NCI-H1092 (cell line): ENCODE data around the gene CEBPG.

Experiments used
- DNase-seq: peaks from one replicate; lab custom pipeline; 2025; lab: John Stamatoyannopoulos, UW

CEBPG gene

GRCh38 chr19:33405553-33406461, 32.3 kb downstream of the CEBPG start:
- DNase-seq = no peak

DNA sequence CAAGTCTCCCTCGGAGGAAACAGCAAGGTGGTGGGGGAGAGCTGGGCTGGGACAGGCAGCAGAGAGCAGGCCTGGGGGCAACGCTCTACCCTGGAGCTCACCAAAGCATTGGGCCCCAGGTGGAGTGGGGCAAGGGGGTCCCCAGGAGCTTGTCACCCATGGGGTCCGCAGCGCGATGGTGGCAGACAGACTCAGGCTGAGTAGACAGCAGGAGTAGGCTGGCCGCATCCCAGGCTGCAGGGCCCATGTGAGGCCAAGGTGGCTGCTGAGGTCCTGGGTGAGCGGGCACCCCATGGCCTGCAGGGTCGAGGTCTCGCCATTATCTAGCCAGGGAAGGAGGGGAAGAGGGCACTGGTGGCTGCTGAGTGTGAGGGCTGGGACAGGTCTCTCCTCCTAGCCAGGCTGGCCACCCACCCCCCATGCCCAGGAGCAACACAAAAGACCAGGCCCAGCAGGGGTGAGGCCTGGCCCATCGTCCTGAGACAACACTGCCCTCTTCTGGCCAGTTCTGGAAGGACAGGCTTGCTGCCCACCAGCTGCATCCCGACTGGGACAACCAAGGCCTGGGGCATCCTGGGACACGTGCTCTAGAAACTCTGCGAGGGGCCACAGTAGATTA, 33.1 kb downstream of the CEBPG start:
- no peak for DNase-seq

DNA sequence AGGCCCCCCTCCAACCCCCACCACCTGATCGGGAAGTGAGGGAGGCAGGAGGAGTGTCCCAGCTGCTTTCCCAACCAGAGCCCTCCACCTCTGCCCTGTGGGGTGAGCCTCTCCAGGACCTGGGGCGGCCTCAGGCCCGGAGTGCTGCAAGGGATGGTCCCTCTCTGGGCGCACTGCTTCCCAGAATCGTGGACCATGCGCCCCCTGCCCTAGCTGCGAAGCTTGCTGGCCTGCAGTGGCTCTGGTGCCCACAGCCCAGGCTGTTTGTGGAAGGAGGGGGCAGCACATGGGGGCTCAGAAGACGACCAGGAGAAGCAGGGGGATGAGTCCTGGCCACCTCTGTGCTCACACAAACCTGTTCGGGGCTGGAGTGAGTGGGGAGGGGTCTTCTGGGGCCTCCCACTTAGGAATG, 33.6 kb downstream of the CEBPG start:
- DNase-seq = no peak

DNA sequence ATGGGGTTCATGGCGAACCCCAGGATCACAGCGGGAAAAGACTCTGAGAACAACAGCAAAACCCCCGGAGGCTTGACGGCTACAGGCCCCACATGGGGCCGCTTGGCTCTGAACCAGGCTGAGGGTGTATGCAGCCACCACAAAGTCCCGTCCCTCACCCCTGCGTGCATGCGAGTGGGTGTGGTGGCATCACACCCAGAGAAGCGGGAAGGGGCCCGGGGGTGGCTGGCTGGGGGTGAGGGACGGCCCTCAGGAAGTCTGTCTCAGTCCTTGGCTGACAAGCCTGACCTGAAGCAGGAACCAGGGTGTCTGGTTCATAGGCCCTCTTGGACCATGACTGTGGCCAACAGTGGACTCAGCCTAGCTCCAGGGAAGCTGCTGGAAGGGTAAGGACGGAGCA, 34.2 kb downstream of the CEBPG start:
- no peak for DNase-seq

DNA sequence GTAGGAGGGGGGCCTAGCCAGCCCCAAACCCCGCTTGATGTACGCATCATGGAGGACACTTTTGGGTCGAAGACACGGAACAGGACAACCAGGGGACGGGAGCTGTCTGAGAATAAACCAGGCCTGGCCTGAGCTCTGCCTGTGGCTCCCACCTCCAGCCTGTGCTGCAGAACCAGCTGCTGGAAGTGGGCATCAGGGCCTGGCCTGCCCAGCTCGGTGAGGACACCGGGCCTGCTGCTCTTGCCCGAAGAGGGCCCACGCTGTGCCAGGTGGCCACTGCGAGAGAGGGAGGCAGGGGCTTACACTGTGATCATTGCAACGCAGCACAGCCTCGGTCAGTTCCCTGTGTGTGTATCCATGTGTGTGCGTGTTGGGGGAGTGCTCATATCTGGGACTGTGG, 34.6 kb downstream of the CEBPG start:
- no peak for DNase-seq

- DNase-seq = no peak
Observed at GRCh38 chr19:33408538-33409434, 35.3 kb downstream of the CEBPG start.

DNA sequence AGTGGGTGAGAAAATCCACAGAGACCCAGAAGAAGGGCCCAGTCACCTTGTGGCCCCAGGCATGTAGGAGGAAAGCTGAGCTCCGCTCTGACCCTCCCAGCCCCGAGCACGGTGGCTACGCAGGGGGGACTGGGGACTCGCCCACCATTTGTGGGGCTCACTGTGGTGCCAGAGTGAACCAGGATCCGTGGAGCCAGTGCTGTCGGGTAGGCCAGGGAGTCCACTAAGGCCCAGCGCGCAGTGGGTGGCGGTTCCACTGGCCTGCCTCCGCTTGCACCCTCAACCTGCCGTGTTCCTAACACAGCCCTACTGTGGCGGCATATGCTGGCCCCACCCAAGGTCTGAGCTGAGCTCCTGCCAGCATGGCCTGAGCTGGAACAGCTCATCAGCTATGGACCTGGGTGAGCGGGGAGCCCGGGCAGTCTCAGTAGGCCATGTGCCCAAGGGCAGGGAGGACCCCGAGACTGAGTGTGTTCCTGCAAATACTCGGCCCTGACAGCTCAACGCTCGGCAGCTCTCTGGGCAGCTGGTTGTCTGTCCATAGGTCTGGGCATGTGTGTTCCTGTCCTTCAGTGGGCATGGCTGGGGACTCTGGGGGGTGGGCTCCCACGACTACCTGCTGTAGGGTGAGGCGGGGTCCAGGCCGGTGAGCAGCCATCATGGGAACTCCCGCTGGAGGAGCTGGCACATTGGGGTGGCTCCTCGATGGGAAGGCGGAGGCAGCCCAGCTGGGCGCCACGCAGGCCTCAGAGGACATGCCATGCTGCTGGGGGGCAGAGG, 36.6 kb downstream of the CEBPG start:
- no peak for DNase-seq

DNA sequence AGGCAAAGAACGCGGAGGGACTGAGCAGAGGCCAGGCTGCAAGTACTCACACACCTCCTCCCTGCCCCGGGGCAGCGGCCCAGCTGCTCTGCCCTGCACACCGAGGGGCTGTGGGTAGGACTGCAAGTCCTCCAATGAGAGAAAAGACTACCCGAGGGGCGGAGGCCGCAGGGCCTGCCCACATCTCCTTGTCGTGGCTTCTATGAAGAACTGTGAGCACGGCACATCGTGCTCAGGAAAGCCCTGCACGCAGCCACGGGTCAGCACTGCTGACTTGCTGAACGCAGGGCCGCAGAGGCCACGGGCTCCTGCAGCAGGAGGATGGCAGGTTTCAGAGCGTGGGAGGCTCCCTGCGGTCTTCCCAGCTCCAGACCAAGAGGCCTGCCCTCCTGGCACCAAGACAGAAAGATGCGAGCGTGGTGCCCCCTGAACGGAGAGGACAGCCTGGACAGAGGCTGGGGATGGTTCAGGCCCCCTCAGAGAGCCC, 37.4 kb downstream of the CEBPG start:
- no peak for DNase-seq

DNA sequence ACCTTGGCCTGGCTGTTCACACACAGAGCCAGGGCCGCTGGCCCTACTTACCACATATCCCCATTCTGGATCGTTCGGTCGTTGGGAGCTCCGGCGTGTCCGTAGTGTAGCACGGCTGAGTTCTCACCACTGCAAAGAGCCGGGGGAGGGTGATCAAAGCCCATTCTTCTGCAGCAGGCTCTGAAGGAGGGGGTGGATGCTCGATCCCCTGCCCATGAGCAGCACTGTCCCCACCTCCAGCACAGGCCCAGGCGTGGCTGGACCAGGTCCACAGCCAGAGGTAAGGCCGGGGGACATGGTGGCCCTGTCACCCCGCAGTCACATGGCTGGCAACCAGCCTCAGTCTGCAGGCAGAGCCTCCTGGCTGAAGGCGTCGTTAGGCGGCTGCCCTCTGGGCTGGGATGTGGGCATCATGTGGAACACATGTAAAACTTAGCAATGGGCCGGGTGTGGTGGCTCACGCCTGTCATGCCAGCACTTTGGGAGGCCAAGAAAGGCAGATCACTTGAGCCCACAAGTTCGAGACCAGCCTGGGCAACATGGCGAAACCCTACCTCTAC, 38.2 kb downstream of the CEBPG start:
- no peak for DNase-seq

GRCh38 chr19:33412601-33413425, 39.3 kb downstream of the CEBPG start:
- DNase-seq = no peak

- no peak for DNase-seq
Observed at GRCh38 chr19:33413426-33413725, 39.9 kb downstream of the CEBPG start.

DNA sequence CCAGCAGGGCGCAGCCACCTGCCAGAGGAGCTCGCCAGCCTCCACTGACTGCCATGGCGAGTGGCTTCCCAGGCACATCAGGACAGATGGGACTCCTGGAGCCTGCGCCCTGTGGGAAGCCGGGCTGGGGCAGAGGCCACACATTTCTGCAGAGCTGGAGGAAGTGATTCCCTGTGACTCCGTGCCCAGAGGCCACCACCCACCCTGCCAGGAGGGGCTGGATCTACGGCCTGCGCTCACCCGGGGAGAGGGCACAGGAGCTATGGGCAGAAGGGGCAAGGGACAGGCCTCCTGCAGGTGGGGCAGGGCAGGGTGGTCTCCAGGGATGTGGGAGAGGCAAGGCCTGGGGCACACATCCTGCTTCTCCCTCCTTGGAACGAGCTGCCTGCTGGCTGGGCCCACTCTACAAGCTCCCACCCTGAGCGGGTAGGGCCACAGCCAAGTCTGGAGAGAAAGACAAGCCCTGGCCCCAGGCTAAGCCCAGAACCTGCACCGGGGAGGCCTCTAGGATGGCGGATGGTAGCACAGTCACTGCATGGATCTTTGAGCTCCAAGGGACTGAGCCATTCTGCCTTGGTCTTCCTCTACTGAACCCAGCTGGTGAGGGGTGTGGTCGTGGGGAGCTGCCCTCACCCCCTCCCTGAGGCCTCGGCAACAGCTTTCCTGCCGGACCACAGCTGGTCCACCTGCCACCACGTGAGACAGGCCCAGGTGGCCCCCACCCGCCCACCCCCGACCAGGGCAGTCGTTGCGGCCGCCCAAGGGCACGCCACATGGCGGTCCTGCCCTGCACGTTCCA, 40.6 kb downstream of the CEBPG start:
- no peak for DNase-seq

GRCh38 chr19:33414667-33415605, 41.4 kb downstream of the CEBPG start:
- DNase-seq = no peak

DNA sequence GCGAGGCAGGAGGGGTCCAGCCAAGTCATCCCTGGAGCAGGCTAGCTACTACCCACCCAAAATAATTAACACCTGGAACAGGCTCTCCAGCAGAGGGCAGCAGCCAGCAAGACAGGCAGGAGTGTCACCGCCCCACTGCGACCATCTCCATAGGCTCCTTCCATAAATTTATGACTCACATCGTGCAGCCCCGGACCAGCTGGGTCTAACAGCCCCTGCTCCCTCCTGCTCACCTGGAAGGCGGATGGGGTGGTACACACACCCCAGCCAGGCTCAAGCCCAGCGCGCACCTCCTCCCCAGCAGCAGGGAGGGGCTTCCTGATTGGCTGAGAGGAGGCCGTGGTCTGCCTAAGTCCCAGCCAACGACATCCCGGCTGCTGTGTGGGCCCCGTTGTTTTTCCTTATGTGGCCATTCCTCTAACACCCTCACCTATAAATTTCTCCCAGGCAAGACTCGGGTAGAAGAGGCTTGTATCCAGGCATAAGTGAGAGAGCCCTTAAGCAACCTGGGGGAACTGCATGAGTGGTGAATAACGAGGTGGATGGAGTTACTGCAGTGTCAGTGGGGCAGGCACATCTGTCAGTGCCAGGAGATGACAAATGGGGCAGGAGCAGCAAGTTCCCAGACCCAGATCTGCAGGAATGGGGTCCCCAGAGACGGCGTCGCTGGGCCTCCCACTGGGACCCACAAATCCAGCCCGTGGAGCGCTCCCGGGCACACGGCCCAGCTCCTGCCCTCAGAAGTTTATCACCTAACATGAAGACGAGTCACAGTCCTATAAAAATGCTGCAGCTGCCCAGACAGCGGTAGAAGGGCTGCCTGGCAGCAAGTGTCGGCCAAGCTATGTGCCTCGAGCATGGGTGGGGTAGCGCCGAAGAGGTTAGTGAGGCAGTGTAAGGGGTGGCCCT, 43.1 kb downstream of the CEBPG start:
- peak; percentile 22 for DNase-seq

DNA sequence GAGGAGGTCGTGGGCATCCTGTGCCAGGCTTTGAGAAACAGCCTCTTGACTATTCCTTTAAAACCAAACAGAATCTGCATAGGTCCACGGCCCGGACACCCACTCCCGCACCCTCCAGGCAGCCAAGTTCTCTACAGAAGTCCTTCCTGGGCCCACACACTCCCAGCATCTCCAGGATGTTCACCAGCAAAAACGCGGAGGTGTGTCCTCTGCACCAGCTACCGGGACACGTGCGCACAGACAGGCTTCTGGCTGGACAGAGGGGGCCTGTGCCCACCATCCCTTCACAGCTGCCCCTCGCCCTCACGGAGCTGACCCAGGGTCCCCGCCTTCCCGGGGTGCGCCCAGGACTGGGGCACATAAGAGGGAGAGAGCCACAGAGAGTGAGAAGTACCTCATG, 44.2 kb downstream of the CEBPG start:
- DNase-seq = no peak

DNA sequence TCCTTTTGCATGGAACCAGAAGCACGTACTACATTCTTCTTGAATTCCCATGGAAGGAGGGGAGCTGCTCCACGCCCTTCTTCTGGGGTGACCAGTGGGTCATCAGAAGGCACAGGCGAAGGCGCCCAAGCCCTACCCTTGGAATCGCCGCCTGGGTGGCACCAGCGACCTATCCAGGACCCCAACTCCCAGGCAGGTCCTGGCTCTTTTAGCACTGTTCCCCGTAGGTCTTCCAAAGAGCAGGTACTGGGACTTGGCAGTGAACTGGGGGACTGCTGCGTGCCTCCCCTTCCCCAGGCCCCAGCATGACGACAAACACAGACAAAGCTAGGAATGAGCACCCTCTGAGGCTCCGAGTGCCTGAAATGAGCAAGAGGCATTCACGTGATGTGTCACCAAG, 45.0 kb downstream of the CEBPG start:
- no peak for DNase-seq
